Measurements from ENCODE around the gene PRR5L.

The PRR5L gene

GRCh38 chr11:36512016-36512415, 215.9 kb downstream of the PRR5L start:
- no peak for TF ChIP-seq CTCF (IDR thresholded peaks at IDR 0.05)
- TF ChIP-seq ZFX (IDR thresholded peaks at IDR 0.05; ENCODE audit: borderline replicate concordance) = no peak
- H3K27ac ChIP-seq = no peak overlapping the region

GRCh38 chr11:36513965-36514364, 217.9 kb downstream of the PRR5L start:
- no peak overlapping the region for H3K27ac ChIP-seq
- no peak for TF ChIP-seq ZFX (IDR thresholded peaks at IDR 0.05; ENCODE audit: borderline replicate concordance)
- no peak for TF ChIP-seq CTCF (IDR thresholded peaks at IDR 0.05)

Measured in 22Rv1 (cell line).